Hypothalamus (tissue), 51 donors: ENCODE results near the gene GPR65.

Source experiments
- DNase-seq, 51 donors: peaks; one replicate each; lab custom pipeline; 2025; lab: John Stamatoyannopoulos, UW

The GPR65 gene, protein sequence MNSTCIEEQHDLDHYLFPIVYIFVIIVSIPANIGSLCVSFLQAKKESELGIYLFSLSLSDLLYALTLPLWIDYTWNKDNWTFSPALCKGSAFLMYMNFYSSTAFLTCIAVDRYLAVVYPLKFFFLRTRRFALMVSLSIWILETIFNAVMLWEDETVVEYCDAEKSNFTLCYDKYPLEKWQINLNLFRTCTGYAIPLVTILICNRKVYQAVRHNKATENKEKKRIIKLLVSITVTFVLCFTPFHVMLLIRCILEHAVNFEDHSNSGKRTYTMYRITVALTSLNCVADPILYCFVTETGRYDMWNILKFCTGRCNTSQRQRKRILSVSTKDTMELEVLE

DNA sequence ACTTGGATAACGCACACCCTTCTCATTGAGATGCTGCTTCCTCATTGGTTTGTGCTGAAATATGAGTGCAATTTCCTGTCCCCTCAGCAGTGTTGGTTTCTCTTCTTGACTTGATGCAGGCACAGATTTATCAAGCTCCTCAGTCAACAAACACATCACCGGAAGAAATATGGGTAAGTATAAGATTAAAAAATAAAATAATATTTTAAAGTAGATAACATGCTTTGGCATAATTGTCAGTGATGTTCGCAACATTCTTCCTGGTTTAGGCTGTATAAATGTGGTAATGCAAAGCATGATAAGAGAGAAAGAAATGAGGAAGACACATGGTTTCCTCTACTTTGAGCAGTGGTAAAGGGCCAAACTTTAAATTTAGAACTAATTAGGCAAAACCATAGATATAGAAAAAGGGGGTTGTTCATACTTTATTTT is at the start of gene GPR65:
TSS of gene GPR65 (plus strand) at position 86 of the 432 bp plus-strand sequence. CDS start 5,713 bp downstream, outside the sequence.
- DNase-seq = peak in 1 of 51 donors; percentile 4

DNA sequence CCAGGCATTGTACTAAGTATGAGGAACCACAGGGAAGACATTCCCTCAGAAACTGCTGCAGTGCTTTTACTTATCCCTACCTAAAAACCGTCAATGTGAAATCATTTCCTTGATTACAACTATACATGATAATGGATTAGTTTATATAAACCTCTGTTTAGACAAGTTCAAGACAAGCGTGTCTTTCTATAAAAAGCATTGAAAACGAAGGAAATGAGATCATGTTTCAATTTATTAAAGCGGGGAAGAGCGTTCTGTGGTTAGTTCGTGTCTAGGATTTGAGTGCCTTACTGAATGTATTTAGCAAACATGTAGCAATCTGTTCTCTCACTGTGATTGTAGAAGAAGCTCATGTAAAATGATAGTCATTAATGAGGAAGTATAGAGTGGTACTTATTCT is 49.4 kb upstream of the GPR65 start:
- no peak for DNase-seq

DNA sequence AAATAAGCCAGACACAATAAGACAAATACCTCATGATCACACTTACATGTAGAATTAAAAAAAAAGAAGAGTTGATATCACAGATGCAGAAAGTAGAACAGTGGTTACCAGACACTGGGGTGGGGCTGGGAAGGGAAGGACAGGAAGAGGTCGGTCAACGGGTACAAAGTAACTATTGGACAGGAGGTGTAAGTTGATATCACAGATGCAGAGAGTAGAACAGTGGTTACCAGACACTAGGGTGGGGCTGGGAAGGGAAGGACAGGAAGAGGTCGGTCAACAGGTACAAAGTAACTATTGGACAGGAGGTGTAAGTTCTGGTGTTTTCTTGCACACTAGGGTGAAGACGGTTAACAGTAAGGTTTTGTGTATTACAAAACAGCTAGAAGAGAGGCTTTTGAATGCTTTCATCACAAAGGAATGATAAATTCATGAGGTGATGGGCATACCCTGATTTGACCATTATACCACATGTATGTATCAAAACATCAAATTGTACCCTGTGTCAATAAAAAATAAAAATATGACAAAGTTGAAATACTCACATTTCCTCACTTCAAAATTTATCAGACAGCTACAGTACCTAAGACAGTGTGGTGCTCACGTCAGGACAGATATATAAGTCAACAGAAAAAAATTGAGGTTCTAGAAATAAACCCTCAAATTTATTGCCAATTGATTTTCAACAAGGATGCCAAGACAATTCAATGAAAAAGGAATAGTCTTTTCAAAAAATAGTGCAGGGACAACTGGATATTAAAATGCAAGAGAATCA is 44.7 kb upstream of the GPR65 start:
- no peak for DNase-seq

DNA sequence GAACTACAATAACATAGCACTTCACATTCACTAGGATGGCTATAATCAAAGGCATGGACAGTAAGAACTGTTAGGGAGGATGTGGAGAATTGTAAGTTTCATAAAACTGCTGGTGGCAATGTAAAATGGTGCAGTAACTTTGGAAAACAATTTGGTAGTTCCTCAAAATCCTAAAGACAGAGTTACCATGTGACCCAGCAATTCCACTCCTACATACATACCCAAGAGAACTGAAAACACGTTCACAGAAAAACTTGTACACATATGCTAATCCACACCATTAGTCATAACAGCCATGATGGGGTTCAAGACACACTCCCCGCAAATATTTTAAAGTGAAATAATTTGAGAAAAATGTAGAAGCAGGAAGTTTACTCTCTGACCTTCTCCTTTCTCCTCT is 43.7 kb upstream of the GPR65 start:
- DNase-seq = no peak

DNA sequence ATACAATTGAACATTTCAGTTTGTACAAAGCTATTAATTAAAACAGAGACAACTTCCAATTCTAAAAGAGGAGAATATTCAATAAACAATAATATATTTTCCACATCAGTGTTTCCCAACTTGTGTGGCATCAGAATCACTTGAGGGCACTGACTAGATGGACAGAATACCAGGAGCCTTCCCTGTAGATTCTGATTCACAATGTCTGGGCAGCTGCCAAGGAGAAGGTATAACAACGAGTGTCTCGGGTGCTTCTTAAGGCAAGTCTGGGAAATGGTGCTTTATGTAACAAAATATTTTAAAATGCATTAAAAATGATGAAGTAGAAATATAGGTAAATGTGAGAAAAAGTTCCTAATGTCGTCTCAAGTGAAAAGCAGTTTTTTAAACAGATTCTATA is 38.1 kb upstream of the GPR65 start:
- DNase-seq = no peak

DNA sequence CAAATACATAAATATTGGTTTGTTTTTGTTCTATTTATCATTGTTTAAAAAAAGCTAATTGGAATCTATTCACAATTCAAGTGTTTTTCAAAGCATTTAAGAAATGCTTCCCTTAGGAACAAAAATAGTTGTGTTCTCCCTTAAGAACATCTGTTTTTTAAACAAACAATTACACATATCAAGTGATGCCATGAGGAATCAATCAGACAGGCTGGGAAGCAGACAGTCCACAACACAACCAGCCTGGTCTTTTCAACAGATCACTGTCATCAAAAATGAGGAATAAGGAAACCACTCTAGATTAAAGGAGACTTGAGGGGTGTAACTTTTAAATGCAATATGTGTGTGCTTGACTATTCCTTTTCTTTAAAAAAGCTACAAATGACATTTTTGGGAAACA is 37.4 kb upstream of the GPR65 start:
- DNase-seq = no peak

DNA sequence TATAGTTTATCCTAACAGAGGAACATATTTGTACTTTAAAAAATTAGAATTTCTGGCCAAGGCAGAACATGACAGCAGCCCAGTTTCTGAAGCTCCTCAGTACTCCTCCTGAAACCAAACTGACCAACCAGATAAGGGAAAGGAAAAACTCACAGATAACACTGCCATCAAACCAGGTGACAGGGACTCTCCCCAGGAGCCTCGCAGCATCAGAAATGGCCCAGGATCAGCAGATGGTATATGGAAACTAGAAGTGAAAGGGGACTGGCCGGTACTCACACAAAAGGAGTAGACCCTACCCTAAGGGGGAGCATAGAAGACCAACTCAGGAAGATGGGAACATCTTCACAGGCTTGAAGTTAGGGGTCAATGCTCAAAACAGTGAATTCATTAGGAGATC is 33.9 kb upstream of the GPR65 start:
- no peak for DNase-seq

DNA sequence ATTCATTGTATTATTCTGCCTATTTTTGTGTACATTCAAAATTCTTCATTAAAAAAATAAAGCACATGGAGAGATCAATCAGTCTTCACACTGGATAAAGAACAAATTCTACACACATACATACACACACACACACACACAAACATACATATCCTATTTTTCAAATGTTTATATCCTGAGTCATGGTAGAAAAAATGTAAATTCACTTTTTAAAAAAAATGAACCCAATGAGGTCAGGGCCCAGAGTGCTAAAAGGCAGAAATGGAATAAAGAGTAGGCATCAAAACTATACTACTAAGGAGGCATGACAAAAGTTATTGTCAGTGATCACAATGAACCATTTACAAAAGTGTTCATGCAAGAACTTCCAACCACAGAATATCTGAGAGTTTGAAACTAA is 29.3 kb upstream of the GPR65 start:
- no peak for DNase-seq

DNA sequence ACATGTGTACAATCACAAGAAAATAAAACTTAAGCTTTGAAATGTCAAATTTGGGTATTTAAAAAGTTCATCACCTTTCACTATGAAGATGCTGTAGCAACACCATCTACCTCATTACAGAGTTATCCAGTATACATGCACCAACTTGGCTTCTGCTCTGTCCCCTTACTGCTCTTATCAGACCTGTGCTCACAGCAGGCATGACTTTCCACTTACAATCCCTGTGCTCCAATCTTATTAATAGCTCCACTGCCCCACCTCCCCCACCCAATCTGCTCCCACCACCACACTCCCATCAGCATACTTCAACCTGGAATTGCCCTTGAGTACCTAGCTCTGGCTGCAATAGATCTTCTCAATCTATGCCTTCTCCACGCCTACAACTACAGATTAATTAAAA is 25.2 kb upstream of the GPR65 start:
- DNase-seq = no peak

DNA sequence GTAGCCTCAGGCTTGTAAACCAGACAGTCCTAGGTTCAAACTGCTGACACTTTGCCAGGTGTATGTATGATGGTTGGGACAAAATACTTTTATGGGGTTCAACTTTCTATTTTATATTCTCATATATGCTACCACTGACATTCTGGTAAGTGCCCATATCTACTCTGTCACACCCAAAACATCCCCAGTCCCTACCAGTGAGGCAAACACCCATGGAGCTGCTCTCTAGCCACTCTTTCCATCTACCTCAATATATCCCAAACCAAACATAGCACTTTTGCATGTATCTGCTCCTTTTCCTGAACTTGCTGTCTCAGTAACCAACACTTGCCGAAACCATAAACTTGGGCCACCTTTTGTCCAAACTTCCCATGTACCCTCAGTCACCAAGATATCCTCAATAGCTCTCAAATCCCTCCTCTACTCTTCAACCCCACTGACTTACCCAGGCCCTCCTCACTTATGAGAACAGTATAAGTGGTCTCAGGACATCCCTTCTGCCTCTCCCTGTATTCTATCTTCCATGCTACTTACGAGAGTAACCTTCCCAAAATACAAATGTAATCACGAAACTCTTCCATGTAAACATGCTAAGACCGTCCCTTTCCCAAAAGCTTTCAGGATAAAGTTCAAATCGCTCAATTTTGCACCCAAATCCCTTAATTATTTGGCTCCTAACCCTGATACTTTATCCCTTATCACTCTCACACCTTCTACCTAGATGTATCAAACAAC is 15.5 kb upstream of the GPR65 start:
- DNase-seq = no peak

DNA sequence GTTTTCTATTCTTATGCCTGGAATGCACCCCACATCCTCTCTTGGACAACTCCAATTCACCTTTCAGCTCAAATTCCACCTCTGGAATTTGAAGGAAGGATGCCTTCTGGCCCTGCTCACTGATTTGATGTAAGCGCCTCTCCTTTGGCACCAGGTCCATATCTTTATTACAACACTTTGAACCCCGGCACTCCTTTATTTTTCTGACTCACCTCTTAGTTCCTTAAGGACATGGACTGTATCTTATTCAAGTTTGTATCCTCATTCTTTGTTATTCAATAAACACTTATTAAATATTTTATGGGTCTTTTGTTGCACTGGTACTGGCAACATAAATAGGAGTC is 15.0 kb upstream of the GPR65 start:
- no peak for DNase-seq

DNA sequence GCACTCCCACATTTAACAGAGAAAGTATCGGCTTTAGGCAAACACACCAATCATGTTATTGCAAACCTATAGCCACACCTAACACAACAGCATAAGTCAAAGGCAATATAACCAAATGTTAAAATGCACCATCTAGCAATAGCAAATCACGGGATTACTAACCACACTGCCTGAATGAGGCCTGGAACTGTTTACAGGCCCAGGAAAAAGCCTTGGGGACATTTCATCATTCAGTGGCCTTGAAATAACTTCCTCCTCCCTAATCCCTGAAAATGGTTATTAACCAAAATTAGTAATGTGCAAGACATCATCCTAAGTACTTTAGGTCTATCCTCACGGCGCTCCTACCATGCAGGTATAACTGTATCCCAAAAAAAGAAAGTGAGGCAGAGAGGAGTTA is 14.3 kb upstream of the GPR65 start:
- DNase-seq = no peak

DNA sequence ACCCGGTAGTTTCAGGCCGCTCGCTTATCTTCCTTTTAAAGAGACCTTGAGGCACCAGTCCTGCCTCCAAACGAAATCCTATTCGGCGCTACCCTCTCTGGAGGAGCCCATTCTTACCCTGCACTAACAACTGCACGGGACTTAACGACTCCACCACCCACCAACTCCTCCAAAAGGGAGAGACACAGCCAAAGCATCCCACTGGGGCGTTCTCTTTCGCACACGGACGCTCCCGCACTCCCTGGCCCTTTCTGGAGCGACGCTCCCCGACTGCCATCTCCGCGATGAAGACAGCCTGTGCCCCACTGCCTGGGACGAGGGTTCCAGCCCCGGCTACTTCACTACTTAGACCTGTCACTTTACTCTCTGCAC is 12.6 kb upstream of the GPR65 start:
- DNase-seq = peak in 16 of 51 donors; percentile 27 to 84 (median 52)

DNA sequence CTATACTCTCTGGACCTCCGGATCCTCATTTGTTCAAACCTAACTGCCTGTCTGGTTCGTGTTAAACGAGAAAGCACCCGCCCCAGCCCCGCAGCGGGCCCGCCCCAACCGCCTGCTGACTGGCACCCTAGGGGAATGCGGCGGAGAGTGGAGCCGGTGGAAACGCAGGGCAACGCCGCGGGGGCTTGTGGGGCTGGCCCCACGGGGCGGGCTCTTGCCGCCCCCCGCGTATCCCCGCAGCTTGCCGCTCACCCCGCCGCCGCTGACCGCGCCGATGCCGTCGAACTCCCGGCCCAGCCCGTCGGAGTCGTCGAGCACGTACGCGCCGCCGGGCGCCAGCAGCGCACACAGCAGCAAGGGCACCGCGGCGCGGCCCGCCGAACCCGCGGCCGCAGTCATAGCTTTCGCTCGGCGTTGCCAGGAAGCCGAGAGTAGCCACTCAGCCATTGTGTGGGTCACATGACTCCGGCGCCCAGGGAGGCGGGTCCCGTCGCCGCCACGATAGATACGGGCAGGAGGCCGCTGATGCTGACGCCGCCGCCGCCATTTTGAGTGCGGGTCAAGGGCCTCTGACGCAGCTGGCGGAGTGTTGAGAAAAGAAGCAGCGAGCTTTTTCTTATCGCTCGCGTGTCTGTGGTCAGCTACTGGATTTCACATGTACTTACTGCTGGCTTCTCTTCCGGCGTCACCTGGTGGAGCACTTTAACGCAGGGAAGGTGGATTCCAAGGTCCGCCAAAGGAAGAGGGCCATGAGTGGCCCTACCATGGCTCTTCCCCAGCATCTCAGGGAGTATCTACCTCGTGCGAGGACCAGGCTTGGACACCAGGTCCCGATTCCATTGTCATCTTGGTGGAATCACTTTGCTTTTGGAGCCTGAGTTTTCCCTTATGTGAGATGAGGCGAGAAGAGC is 12.0 kb upstream of the GPR65 start, which contains the start of gene GALC:
TSS of gene GALC (minus strand) at position 465 of the 911 bp plus-strand sequence. CDS start at position 447, 18 bp downstream.
- peak; percentile 78 to 96 (median 92) for DNase-seq

DNA sequence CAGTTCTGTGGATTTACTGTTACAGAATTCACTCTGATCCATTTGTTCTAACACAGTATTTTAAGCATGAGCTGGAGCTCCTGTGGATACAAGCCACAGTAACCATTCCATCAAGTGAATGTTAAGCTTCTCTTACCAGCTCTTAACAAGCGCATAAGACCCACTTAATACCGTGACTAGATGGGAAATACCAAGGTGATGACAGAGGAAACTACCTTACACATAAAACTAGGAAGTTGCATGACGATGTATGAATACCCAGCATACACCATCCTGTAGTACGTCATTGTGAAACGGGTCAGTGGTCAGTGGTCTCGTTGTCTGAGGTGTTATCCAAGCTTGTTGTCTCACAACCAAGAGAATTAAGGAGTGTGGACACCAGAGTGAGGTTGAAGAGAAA is 10.0 kb upstream of the GPR65 start:
- DNase-seq = no peak

DNA sequence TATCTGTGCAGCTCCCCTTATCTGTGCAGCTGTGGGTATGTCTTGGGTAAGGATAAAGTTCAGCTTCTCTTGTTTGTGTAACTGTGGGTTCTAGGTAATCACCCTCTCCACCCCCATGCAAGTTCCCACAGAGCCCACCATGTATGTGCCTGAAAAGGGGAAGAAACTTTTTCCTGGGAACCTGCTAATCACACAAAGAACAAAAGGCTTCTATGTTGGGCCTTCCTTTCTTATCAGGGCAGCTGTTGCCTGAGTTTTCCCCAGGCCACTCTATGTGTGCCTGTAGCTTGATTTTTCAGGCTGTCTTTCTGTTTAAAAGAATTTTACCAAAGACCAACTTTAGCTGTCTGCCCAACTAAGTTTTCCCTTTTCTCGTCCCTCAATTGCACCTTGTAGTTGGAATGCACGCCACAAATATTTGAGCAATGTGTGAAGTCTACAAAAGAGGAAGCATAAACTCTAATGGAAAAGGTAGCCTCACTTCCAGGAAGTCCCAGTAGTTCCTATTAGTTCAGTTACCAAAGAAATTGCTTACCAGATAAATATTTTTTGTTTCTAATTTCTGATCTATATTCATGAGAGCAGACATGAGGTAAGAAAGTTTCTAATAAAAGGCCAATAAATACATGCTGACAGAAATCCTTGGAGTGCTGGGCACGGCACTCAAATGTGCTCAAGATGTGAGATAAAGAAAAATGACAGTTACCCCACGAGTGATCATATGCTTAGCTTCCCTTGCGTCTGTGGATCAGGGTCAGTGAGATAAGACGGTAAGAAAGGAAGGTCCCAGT is 9.2 kb upstream of the GPR65 start:
- DNase-seq = no peak

DNA sequence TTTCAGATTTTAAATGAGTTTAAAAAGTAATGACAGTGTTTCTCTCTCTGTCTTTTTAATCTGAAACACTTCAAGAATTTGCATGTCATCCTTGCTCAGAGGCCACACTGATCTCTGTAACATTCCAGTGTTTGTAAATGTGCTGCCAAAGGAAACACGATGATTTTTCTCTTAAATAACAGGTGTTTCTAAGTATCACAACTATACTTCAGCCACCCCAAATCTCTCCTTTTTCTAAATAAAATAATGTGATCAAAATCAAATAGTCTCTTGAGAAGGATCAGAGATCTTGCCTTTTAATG is 8.7 kb upstream of the GPR65 start:
- no peak for DNase-seq

DNA sequence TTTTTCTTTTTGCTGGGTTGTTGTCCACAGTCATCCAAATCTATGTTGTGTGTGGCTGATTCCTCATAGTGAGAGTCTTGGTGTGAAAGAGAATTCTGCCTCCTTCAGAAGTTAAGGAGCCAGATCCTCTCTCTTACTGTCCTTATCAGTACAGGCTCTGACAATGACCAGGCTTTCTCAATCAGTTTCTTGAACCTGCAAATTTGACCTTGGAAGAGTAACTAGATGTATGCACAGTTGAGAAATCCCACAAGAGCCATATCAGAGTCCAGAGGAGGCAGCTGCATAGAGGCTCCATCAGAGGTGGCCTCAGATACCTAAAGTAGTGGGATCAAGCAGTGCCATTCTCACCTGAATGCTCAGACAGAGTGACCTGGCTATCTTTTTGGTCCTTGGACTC is 6.5 kb upstream of the GPR65 start:
- DNase-seq = no peak

DNA sequence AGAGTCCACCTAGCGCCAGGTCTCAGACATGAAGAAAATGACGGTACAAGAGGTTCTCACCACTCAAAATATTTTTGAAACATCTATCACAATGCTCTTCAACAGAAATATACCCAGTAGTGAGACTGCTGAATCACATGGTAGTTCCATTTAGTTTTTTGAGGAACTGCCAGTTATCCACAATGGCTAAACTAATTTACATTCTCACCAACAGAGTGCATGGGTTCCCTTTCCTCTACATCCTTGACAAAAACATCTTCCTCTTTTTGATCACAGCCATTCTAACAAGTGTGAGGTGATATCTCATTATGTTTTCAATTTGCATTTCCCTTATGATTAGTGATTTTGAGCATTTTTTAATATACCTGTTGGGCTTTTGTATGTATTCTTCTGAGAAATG is 5.7 kb upstream of the GPR65 start:
- no peak for DNase-seq
